ENCODE data around the gene TSEN2. TPM values are rescaled to one million over a fixed set of nuclear protein-coding genes. Genes with fewer than 3 reads are reported as not detected.
"Not testable (repeated sequence)": the region's sequence is repeated elsewhere in the genome, so short reads cannot be mapped to it uniquely, and the experiment has no call there.

Gene TSEN2
- polyA plus RNA-seq, 4 donors, result 18.9 to 28.0 (median 22.1) TPM

DNA sequence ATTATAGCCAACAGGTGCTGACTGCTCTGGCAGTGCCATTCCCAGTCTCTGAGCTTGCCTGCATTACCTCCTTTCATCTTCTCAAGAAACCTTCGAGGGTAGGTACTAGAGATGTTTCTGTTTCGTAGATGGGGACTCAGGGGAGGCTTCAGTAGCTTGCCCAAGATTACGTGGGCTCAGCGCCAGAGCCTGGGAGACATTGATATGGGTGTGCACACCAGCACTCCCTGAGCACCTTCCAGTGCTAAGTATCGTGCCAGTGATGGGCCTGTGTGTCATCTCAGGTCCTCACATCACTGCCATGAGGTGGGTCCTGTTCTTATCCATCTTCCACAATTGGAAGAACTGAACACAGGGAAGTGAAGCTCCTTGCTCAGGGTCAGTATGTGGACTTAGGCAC lies 15.2 kb downstream of the TSEN2 start:
- no peak for DNase-seq (ENCODE audit: low read depth in 4 of 4, low spot score in 3 of 4)

DNA sequence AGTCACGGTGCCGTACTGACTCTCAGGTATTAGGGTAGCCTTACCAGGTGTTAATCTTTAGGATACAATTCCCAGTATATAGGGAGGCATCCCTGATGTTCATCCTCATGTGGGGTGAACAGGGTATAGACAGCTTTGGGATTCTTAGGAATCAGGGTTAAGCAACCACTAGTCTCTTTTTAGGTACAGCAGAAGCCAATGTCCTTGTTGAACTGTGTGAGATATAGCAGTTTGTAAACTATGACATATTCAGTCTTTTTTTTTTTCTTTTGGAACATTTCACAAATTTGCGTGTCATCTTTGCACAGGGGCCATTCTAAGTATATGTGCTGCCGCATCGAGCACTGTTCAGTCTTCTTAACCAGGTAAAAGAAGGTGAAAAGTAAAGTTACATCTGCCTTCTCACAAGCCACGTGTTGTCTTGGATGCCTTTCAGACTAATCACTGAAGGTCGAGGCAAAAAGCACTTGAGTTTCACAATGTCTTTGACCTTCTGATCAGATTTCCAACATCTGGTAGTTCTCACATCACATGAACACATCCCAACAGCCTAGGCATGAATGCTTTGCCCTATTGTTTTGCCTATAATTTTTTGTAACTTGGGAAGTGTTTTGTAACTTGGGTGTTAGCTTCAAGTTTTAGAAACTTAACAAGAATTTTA lies 17.2 kb downstream of the TSEN2 start:
- DNase-seq (ENCODE audit: low read depth in 4 of 4, low spot score in 3 of 4), result no peak

DNA sequence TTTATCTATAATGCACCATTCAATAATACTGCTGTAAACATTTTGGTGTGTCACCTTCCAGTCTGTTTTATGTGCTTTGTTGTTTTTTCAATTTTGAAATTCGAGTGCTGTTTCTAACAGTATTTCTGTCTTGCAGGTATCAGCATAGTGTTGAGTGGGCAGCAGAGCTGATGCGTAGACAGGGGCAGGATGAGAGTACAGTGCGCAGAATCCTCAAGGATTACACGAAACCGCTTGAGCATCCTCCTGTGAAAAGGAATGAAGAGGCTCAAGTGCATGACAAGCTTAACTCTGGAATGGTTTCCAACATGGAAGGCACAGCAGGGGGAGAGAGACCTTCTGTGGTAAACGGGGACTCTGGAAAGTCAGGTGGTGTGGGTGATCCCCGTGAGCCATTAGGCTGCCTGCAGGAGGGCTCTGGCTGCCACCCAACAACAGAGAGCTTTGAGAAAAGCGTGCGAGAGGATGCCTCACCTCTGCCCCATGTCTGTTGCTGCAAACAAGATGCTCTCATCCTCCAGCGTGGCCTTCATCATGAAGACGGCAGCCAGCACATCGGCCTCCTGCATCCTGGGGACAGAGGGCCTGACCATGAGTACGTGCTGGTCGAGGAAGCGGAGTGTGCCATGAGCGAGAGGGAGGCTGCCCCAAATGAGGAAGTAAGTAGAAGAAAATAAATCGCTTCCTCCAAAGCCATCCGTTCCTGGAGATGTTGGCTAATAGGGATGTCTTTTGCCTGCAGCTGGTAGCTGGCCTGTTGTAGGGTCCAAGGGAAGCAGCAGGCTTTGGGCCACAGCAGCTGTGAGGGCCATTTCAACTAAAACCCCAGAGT lies 19.1 kb downstream of the TSEN2 start:
- no peak for DNase-seq (ENCODE audit: low read depth in 4 of 4, low spot score in 3 of 4)

DNA sequence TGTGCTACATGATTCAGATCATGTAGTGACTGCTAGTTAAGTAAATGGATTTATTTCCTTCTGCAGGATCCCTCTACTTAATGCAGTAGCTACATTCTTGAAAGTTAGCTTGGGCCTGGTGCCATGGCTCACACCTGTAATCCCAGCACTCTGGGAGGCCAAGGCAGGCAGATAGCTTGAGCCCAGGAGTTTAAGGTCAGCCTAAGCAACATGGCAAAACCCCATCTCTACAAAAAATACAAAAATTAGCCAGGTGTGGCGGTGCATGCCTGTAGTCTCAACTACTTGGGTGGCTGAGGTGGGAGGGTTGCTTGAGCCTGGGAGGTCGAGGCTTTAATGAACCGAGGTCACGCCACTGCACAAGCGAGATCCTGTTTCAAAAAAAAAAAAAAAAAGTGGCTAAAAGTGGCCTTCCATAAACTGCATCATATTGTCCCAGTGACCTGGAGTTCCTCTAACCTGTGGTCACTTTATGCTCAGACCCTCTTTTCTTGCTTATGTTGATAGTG lies 22.0 kb downstream of the TSEN2 start:
- no peak for DNase-seq (ENCODE audit: low read depth in 4 of 4, low spot score in 3 of 4)

GRCh38 chr3:12507591-12508281 lies 23.5 kb downstream of the TSEN2 start:
- no peak for DNase-seq (ENCODE audit: low read depth in 4 of 4, low spot score in 3 of 4)

DNA sequence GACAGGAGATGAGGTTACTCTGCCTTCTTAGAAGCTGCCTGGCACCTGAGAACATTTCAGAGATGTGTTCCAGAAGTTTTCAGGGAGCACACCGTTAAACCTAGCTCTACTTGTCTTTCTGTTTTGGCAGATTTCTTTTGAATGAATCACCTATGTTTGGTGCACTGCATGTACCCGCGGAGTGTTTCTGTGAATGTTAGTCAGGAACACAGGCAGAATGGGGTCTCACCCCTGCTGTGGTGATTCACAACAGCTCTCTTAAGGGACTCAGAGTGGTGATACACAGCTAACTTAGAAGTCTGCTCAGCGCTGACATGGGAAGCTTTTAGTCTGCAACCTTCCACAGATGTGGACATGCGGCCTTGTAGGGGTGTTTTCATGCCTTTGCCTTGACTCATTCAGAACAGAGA lies 24.0 kb downstream of the TSEN2 start:
- no peak for DNase-seq (ENCODE audit: low read depth in 4 of 4, low spot score in 3 of 4)

GRCh38 chr3:12509466-12509865 lies 25.2 kb downstream of the TSEN2 start:
- DNase-seq (ENCODE audit: low read depth in 4 of 4, low spot score in 3 of 4), result no peak

DNA sequence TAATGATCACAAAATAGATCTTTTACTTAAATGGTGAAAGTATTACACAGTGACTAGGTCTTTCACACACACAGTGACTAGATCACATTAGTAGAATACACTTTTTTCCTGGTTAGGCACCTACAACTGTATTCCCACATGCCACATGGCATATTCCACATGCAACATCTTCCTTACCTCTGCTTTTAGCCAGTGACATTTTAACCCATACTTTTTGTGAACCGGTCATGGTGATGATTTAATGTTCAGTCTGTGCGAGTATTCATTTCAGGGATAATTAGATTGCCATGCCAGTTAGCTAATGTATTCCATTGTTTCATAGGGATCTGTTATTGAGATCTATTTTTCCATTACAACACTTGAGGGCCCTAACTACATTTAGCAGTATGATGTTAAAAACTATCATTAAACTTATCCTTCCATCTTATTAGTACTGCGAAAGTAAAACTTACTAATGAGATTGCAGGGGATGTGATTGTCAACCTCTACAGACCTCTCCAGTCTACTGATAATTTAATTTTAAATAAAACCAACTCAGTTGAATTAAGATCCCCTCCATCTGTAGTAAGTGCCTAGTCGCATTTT lies 28.3 kb downstream of the TSEN2 start:
- no peak for DNase-seq (ENCODE audit: low read depth in 4 of 4, low spot score in 3 of 4)

GRCh38 chr3:12513694-12514446 lies 29.6 kb downstream of the TSEN2 start:
- DNase-seq (ENCODE audit: low read depth in 4 of 4, low spot score in 3 of 4), result no peak

GRCh38 chr3:12515631-12516030 lies 31.4 kb downstream of the TSEN2 start:
- DNase-seq (ENCODE audit: low read depth in 4 of 4, low spot score in 3 of 4), result no peak

GRCh38 chr3:12516873-12517272 lies 32.6 kb downstream of the TSEN2 start:
- no peak for DNase-seq (ENCODE audit: low read depth in 4 of 4, low spot score in 3 of 4)

DNA sequence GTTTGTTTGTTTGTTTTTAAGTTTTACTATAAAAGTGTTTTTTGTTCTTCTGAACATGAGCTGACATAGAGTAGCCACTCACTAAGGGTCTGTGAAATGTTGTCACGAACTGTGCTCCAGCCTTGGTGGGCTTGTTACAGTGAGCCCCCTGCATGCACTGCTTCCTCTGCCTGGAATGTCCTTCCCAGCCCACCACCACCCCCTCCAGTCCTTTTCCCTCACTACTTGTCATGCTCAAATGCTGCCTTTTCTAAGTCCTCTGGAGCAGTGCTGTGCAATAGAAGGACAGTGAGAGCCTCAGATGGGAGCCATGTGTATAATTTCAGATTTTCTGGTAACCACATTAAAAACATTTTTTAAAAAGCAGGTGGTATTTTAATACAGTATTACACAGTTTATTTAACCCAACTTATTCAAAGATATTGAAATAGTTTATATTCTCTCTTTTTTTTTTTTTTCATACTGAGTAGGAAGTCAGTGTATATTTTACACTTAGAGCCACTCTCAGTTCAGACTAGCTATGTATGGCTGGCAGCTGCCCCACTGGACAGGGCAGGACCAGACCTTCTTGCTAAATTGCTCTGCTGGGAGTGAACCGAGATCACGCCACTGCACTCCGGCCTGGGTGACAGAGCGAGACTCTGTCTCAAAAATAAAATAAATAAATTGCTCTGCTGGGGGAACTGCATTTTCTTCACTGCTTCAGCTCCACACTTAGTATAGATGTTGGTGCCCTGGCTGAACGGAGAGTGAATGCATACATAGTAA lies 34.2 kb downstream of the TSEN2 start:
- DNase-seq (ENCODE audit: low read depth in 4 of 4, low spot score in 3 of 4), result no peak

DNA sequence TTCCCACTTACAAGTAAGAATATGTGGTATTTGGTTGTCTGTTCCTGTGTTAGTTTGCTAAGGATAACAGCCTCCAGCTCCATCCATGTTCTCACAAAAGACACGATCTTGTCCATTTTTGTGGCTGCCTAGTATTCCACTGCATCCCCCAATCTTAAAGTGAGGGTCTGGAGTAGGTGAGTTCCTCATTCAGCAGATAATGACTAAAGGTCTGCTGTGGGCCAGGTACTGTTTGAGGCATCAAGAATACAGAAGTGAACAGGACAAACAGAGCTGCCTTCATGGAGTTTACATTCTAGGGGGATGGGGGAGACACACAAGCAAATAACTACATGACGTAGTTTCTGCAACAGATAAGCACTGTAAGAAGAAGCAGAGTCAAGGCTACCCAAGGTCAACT lies 36.7 kb downstream of the TSEN2 start:
- no peak for DNase-seq (ENCODE audit: low read depth in 4 of 4, low spot score in 3 of 4)

DNA sequence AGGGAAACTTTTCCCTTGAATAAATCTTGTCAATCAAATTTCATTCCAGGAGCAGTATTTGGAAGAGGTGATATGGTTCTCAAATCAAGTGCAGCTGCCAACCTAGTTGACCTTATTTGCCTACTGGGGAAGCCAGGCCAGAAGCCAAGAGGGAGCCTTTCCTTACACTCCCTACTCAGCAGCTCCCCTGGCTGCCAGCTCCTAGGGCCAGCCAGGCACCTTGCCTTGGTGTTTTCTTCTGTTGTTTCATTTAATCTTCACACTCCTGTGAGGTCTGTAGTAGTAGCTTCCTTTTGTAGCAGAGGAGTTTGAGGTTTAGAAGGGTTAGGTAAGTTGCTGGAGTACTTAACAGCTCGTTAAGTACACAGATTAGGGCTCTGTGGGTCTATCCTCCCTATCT lies 38.4 kb downstream of the TSEN2 start:
- DNase-seq (ENCODE audit: low read depth in 4 of 4, low spot score in 3 of 4), result no peak

GRCh38 chr3:12527757-12528143 lies 43.5 kb downstream of the TSEN2 start:
- DNase-seq (ENCODE audit: low read depth in 4 of 4, low spot score in 3 of 4), result no peak

DNA sequence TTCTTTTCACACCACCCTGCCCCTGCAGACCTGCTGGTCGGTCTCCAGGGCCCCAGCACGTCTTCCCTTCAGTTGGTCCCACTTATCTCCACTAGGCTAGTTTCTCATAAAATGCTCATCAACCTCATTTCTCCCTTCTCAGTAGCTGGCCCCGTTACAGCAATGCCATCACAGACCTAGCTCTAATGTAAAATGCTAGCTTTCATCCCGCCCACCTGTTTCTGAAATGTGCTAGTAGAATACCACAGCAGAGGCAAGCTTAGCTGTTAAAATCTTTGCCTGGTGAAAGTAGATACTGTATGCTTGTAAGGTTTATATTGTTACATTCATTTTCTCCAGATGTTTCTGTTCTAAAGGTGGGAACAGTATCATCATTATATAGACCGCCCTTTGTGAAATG lies 47.9 kb downstream of the TSEN2 start:
- DNase-seq (ENCODE audit: low read depth in 4 of 4, low spot score in 3 of 4), result no peak

DNA sequence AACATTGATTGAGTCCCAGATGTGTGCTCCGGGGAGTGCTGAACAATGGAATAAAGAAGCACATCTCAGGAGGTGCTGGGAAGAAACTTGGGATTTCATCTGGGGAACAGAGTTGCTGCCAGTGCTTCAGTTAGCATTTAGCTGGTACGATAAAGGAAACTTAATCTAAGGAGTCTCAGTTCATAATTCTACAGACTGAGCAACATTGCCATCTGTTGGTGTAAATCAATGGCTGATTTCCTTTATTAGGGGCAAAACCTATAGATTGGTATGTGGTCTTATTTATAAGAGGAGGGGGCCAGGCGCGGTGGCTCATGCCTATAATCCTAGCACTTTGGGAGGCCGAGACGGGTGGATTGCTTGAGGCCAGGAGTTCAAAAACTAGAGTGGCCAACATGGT lies 52.1 kb downstream of the TSEN2 start:
- no peak for DNase-seq (ENCODE audit: low read depth in 4 of 4, low spot score in 3 of 4)

- no peak for DNase-seq (ENCODE audit: low read depth in 4 of 4, low spot score in 3 of 4)
These were observed 57.3 kb downstream of the TSEN2 start for GRCh38 chr3:12541625-12542024.

- DNase-seq (ENCODE audit: low read depth in 4 of 4, low spot score in 3 of 4), result not testable (repeated sequence)
These were observed 59.2 kb downstream of the TSEN2 start for GRCh38 chr3:12543497-12543896.

Data from left renal pelvis (tissue), 4 donors.